RWPE1 (cell line): Measurements from ENCODE around the gene NBAS.
"Not testable (repeated sequence)": the region's sequence is repeated elsewhere in the genome, so short reads cannot be mapped to it uniquely, and the experiment has no call there.

ENCODE experiments used
- CTCF ChIA-PET: fragments of 350-600 bp; sonication (Branson Sonifier 250); formaldehyde crosslinking; extraction: SDS; loops from one replicate; lab custom pipeline; 2021; lab: Yijun Ruan, JAX
- POLR2A ChIA-PET: fragments of 400-600 bp; formaldehyde crosslinking; extraction: SDS; loops from one replicate; lab custom pipeline; 2020; ENCODE audit warnings: antibody characterized with exemption; ENCODE audit not compliant: low non-redundant PET; lab: Yijun Ruan, JAX
- DNase-seq: peaks from one replicate; pipeline ENCODE4 v3.0.0; 2012; ENCODE audit warnings: low spot score
- H3K27ac ChIP-seq: fragments of 450-650 bp; 2 replicates; pipeline ENCODE4 v1.5.1; 2017
- CTCF ChIP-seq: fragments of 450-650 bp; conservative IDR thresholded peaks from 2 replicates; pipeline ENCODE4 v1.5.1; 2017; ENCODE audit warnings: low read depth, mild to moderate bottlenecking

Gene NBAS

GRCh38 chr2:15547115-15547876, 13.8 kb downstream of the NBAS start:
- no peak for DNase-seq
- ChIA-PET CTCF (interaction anchor here (0.7 to 1.4 kb wide), 3 partner anchors 12 to 222 kb away, joined by 3 to 4 read pairs (median 3); no protein-coding TSS in a partner anchor), POLR2A (no interaction called here)
- no peak overlapping the region for H3K27ac ChIP-seq
- no peak for TF ChIP-seq CTCF

- CTCF ChIA-PET: interaction anchor here (0.7 to 1.4 kb wide), 5 partner anchors 9 to 1310 kb away, joined by 3 to 9 read pairs (median 3); no protein-coding TSS in a partner anchor
- no peak for DNase-seq
- TF ChIP-seq CTCF: peak; percentile 26
- POLR2A ChIA-PET: no interaction called here
- H3K27ac ChIP-seq: peak overlapping the region; percentile 27; the same call in 1 of the 2 replicates
These were observed 14.6 kb downstream of the NBAS start for GRCh38 chr2:15546297-15547098.

GRCh38 chr2:15544227-15544626, 16.9 kb downstream of the NBAS start:
- ChIA-PET CTCF (no interaction called here), POLR2A (no interaction called here)
- no peak for TF ChIP-seq CTCF

GRCh38 chr2:15543541-15543940, 17.6 kb downstream of the NBAS start:
- no peak for TF ChIP-seq CTCF
- ChIA-PET POLR2A (no interaction called here), CTCF (no interaction called here)

More at GRCh38 chr2:15544227-15544626, 16.9 kb downstream of the NBAS start:
- no peak for DNase-seq
- no peak overlapping the region for H3K27ac ChIP-seq

GRCh38 chr2:15543053-15543452, 18.1 kb downstream of the NBAS start:
- no peak for DNase-seq
- ChIA-PET POLR2A (no interaction called here), CTCF (no interaction called here)
- TF ChIP-seq CTCF: no peak
- H3K27ac ChIP-seq: no peak overlapping the region

More at GRCh38 chr2:15543541-15543940, 17.6 kb downstream of the NBAS start:
- no peak for DNase-seq
- H3K27ac ChIP-seq: no peak overlapping the region

GRCh38 chr2:15542269-15542668, 18.9 kb downstream of the NBAS start:
- POLR2A ChIA-PET, DNase-seq, H3K27ac ChIP-seq, CTCF ChIA-PET: not testable (repeated sequence)

GRCh38 chr2:15540523-15540922, 20.6 kb downstream of the NBAS start:
- H3K27ac ChIP-seq, DNase-seq, CTCF ChIA-PET, POLR2A ChIA-PET: not testable (repeated sequence)
